BE2C (cell line): Measurements from ENCODE around the gene FBXO10.

ENCODE experiments used
- DNase-seq: peaks from one replicate; pipeline ENCODE4 v3.0.0-alpha.2; 2020
- H3K27me3 ChIP-seq: fragments of 250-450 bp; sonication (Bioruptor Pico); 2 replicates; pipeline ENCODE4 v1.5.1; 2020; ENCODE audit warnings: mild to moderate bottlenecking
- H3K36me3 ChIP-seq: fragments of 250-450 bp; sonication (Bioruptor Pico); 2 replicates; pipeline ENCODE4 v1.5.1; 2020; ENCODE audit warnings: mild to moderate bottlenecking
- H3K4me1 ChIP-seq: fragments of 250-450 bp; sonication (Bioruptor Pico); 2 replicates; pipeline ENCODE4 v1.5.1; 2020
- H3K4me3 ChIP-seq: 2 replicates; pipeline ENCODE4 v1.5.1; 2011; ENCODE audit warnings: low read depth, low read length
- H3K9me3 ChIP-seq: fragments of 250-450 bp; sonication (Bioruptor Pico); 2 replicates; pipeline ENCODE4 v1.5.1; 2020
- CTCF ChIP-seq: IDR thresholded peaks from 2 replicates; pipeline ENCODE4 v1.5.1; 2012; ENCODE audit warnings: mild to moderate bottlenecking, low read depth, low read length

Gene FBXO10

GRCh38 chr9:37565661-37566618 lies 10.2 kb downstream of the FBXO10 start:
- Histone ChIP-seq H3K27me3 (no peaks in the 10 kb centered on the region), H3K4me1 (no peaks in the 10 kb centered on the region), H3K36me3 (peaks cover 37% of the 10 kb centered on the region), H3K9me3 (no peaks in the 10 kb centered on the region; the same call in 1 of the 2 replicates), H3K4me3 (no peak overlapping the region)
- no peak for TF ChIP-seq CTCF
- DNase-seq, result no peak

- Histone ChIP-seq H3K36me3 (peaks cover 37% of the 10 kb centered on the region), H3K27me3 (no peaks in the 10 kb centered on the region), H3K9me3 (no peaks in the 10 kb centered on the region; the same call in 1 of the 2 replicates), H3K4me1 (no peaks in the 10 kb centered on the region), H3K4me3 (no peak overlapping the region)
- TF ChIP-seq CTCF, result no peak
- DNase-seq, result no peak
Observed at GRCh38 chr9:37564916-37565315, 11.3 kb downstream of the FBXO10 start.

GRCh38 chr9:37563806-37564513 lies 12.2 kb downstream of the FBXO10 start:
- no peak for TF ChIP-seq CTCF
- H3K4me1 ChIP-seq, result no peaks in the 10 kb centered on the region
- peaks cover 46% of the 10 kb centered on the region for H3K36me3 ChIP-seq
- H3K27me3 ChIP-seq, result no peaks in the 10 kb centered on the region
- H3K9me3 ChIP-seq, result no peaks in the 10 kb centered on the region; the same call in 1 of the 2 replicates
- H3K4me3 ChIP-seq, result no peak overlapping the region
- no peak for DNase-seq

GRCh38 chr9:37562826-37563225 lies 13.4 kb downstream of the FBXO10 start:
- no peak for DNase-seq
- Histone ChIP-seq H3K4me1 (no peaks in the 10 kb centered on the region), H3K27me3 (no peaks in the 10 kb centered on the region), H3K9me3 (no peaks in the 10 kb centered on the region; the same call in 1 of the 2 replicates), H3K36me3 (peaks cover 35% of the 10 kb centered on the region), H3K4me3 (no peak overlapping the region)
- TF ChIP-seq CTCF, result no peak

- H3K9me3 ChIP-seq, result no peaks in the 10 kb centered on the region; the same call in 1 of the 2 replicates
- H3K27me3 ChIP-seq, result no peaks in the 10 kb centered on the region
- H3K4me1 ChIP-seq, result no peaks in the 10 kb centered on the region
- DNase-seq, result no peak
- H3K4me3 ChIP-seq, result no peak overlapping the region
- TF ChIP-seq CTCF, result no peak
- peaks cover 29% of the 10 kb centered on the region for H3K36me3 ChIP-seq
Observed at GRCh38 chr9:37561682-37562081, 14.5 kb downstream of the FBXO10 start.
